Measurements from ENCODE around the gene SERGEF.
A peak's percentile ranks its signal among the peaks of the same experiment; 100 is the strongest.

Gene SERGEF

GRCh38 chr11:17767914-17768313, 244.9 kb downstream of the SERGEF start:
- H3K27ac Mint-ChIP-seq = no peak overlapping the region
- ATAC-seq (no peak), DNase-seq (ENCODE audit: low spot score in 2 of 2) (no peak)
- no peak overlapping the region for H3K4me3 Mint-ChIP-seq
- no peaks in the 10 kb centered on the region for H3K9me3 Mint-ChIP-seq
- H3K36me3 Mint-ChIP-seq = no peaks in the 10 kb centered on the region
- H3K4me1 Mint-ChIP-seq = no peaks in the 10 kb centered on the region

GRCh38 chr11:17767301-17767885, 245.5 kb downstream of the SERGEF start:
- ATAC-seq (no peak), DNase-seq (ENCODE audit: low spot score in 2 of 2) (no peak)
- no peak overlapping the region for H3K27ac Mint-ChIP-seq
- no peaks in the 10 kb centered on the region for H3K36me3 Mint-ChIP-seq
- no peak overlapping the region for H3K4me3 Mint-ChIP-seq
- H3K4me1 Mint-ChIP-seq = no peaks in the 10 kb centered on the region
- H3K9me3 Mint-ChIP-seq = no peaks in the 10 kb centered on the region

- no peaks in the 10 kb centered on the region for H3K9me3 Mint-ChIP-seq
- ATAC-seq (no peak), DNase-seq (ENCODE audit: low spot score in 2 of 2) (no peak)
- H3K36me3 Mint-ChIP-seq = no peaks in the 10 kb centered on the region
- no peak overlapping the region for H3K4me3 Mint-ChIP-seq
- H3K4me1 Mint-ChIP-seq = no peaks in the 10 kb centered on the region
- H3K27ac Mint-ChIP-seq = no peak overlapping the region
These were observed 246.3 kb downstream of the SERGEF start for GRCh38 chr11:17766590-17766989.

GRCh38 chr11:17766073-17766359, 246.8 kb downstream of the SERGEF start:
- H3K4me3 Mint-ChIP-seq = no peak overlapping the region
- no peaks in the 10 kb centered on the region for H3K36me3 Mint-ChIP-seq
- no peaks in the 10 kb centered on the region for H3K9me3 Mint-ChIP-seq
- H3K4me1 Mint-ChIP-seq = no peaks in the 10 kb centered on the region
- no peak for DNase-seq (ENCODE audit: low spot score in 2 of 2)
- H3K27ac Mint-ChIP-seq = no peak overlapping the region
- peak; percentile 9 for ATAC-seq

- no peaks in the 10 kb centered on the region for H3K4me1 Mint-ChIP-seq
- H3K36me3 Mint-ChIP-seq = no peaks in the 10 kb centered on the region
- no peaks in the 10 kb centered on the region for H3K9me3 Mint-ChIP-seq
- H3K27ac Mint-ChIP-seq = no peak overlapping the region
- no peak overlapping the region for H3K4me3 Mint-ChIP-seq
- ATAC-seq = no peak
- no peak for DNase-seq (ENCODE audit: low spot score in 2 of 2)
These were observed 247.3 kb downstream of the SERGEF start for GRCh38 chr11:17765356-17766072.

GRCh38 chr11:17764446-17765218, 248.2 kb downstream of the SERGEF start:
- Mint-ChIP-seq H3K27ac (no peak overlapping the region), H3K4me1 (no peaks in the 10 kb centered on the region), H3K9me3 (no peaks in the 10 kb centered on the region), H3K36me3 (no peaks in the 10 kb centered on the region), H3K4me3 (no peak overlapping the region)
- ATAC-seq (no peak), DNase-seq (ENCODE audit: low spot score in 2 of 2) (no peak)

- no peaks in the 10 kb centered on the region for H3K9me3 Mint-ChIP-seq
- no peaks in the 10 kb centered on the region for H3K4me1 Mint-ChIP-seq
- no peak overlapping the region for H3K4me3 Mint-ChIP-seq
- no peak overlapping the region for H3K27ac Mint-ChIP-seq
- DNase-seq (ENCODE audit: low spot score in 2 of 2) = no peak
- no peak for ATAC-seq
- H3K36me3 Mint-ChIP-seq = no peaks in the 10 kb centered on the region
These were observed 249.1 kb downstream of the SERGEF start for GRCh38 chr11:17763703-17764102.

- ATAC-seq = no peak
- no peak for DNase-seq (ENCODE audit: low spot score in 2 of 2)
- no peak overlapping the region for H3K27ac Mint-ChIP-seq
- H3K4me1 Mint-ChIP-seq = no peaks in the 10 kb centered on the region
- H3K4me3 Mint-ChIP-seq = no peak overlapping the region
- H3K36me3 Mint-ChIP-seq = no peaks in the 10 kb centered on the region
- H3K9me3 Mint-ChIP-seq = no peaks in the 10 kb centered on the region
These were observed 249.6 kb downstream of the SERGEF start for GRCh38 chr11:17763244-17763643.

GRCh38 chr11:17762309-17762974, 250.4 kb downstream of the SERGEF start:
- Mint-ChIP-seq H3K4me3 (no peak overlapping the region), H3K4me1 (no peaks in the 10 kb centered on the region), H3K9me3 (no peaks in the 10 kb centered on the region), H3K27ac (no peak overlapping the region), H3K36me3 (no peaks in the 10 kb centered on the region)
- ATAC-seq = no peak
- DNase-seq (ENCODE audit: low spot score in 2 of 2) = no peak

- peak in 1 of 2 donors; percentile 62 for DNase-seq (ENCODE audit: low spot score in 2 of 2)
- H3K27ac Mint-ChIP-seq = no peak overlapping the region
- peak; percentile 75 for ATAC-seq
- H3K4me3 Mint-ChIP-seq = no peak overlapping the region
- H3K36me3 Mint-ChIP-seq = no peaks in the 10 kb centered on the region
- H3K9me3 Mint-ChIP-seq = no peaks in the 10 kb centered on the region
- H3K4me1 Mint-ChIP-seq = no peaks in the 10 kb centered on the region
These were observed 252.5 kb downstream of the SERGEF start for GRCh38 chr11:17760102-17761029.

GRCh38 chr11:17755891-17756290, 257.0 kb downstream of the SERGEF start:
- H3K9me3 Mint-ChIP-seq = no peaks in the 10 kb centered on the region
- no peak overlapping the region for H3K27ac Mint-ChIP-seq
- H3K36me3 Mint-ChIP-seq = no peaks in the 10 kb centered on the region
- H3K4me1 Mint-ChIP-seq = no peaks in the 10 kb centered on the region
- no peak for ATAC-seq
- DNase-seq (ENCODE audit: low spot score in 2 of 2) = no peak
- no peak overlapping the region for H3K4me3 Mint-ChIP-seq

- no peak for ATAC-seq
- no peaks in the 10 kb centered on the region for H3K4me1 Mint-ChIP-seq
- H3K36me3 Mint-ChIP-seq = no peaks in the 10 kb centered on the region
- DNase-seq (ENCODE audit: low spot score in 2 of 2) = no peak
- no peak overlapping the region for H3K27ac Mint-ChIP-seq
- H3K4me3 Mint-ChIP-seq = no peak overlapping the region
- H3K9me3 Mint-ChIP-seq = no peaks in the 10 kb centered on the region
These were observed 259.2 kb downstream of the SERGEF start for GRCh38 chr11:17753641-17754040.

- H3K4me1 Mint-ChIP-seq = no peaks in the 10 kb centered on the region
- ATAC-seq = no peak
- no peak overlapping the region for H3K4me3 Mint-ChIP-seq
- H3K36me3 Mint-ChIP-seq = no peaks in the 10 kb centered on the region
- no peak overlapping the region for H3K27ac Mint-ChIP-seq
- no peaks in the 10 kb centered on the region for H3K9me3 Mint-ChIP-seq
- no peak for DNase-seq (ENCODE audit: low spot score in 2 of 2)
These were observed 259.7 kb downstream of the SERGEF start for GRCh38 chr11:17753153-17753552.

- no peak for ATAC-seq
- Mint-ChIP-seq H3K9me3 (no peaks in the 10 kb centered on the region), H3K4me1 (no peaks in the 10 kb centered on the region), H3K27ac (no peak overlapping the region), H3K36me3 (no peaks in the 10 kb centered on the region), H3K4me3 (no peak overlapping the region)
- no peak for DNase-seq (ENCODE audit: low spot score in 2 of 2)
These were observed 260.7 kb downstream of the SERGEF start for GRCh38 chr11:17752144-17752543.

- DNase-seq (ENCODE audit: low spot score in 2 of 2) = no peak
- H3K36me3 Mint-ChIP-seq = no peaks in the 10 kb centered on the region
- no peak for ATAC-seq
- no peaks in the 10 kb centered on the region for H3K9me3 Mint-ChIP-seq
- no peak overlapping the region for H3K27ac Mint-ChIP-seq
- H3K4me1 Mint-ChIP-seq = no peaks in the 10 kb centered on the region
- no peak overlapping the region for H3K4me3 Mint-ChIP-seq
These were observed 261.3 kb downstream of the SERGEF start for GRCh38 chr11:17751558-17751957.
